GM21360 (cell line): ENCODE results near the gene SDS.

ENCODE experiments used
- ATAC-seq: cut with Tn5 transposase; IDR thresholded peaks from one replicate; pipeline ENCODE4 v1.9.1; 2021; ENCODE audit warnings: mild to moderate bottlenecking, moderate library complexity; ENCODE audit not compliant: unreplicated experiment

The SDS gene

GRCh38 chr12:113403435-113404415 lies at the start of gene SDS:
Gene SDS, minus strand, starts transcription at chr12:113403887. Its CDS starts 4,179 bp downstream, at chr12:113399708.
- no peak for ATAC-seq

GRCh38 chr12:113453330-113453729 lies 49.6 kb upstream of the SDS start:
- no peak for ATAC-seq

GRCh38 chr12:113452458-113452857 lies 48.8 kb upstream of the SDS start:
- no peak for ATAC-seq

DNA sequence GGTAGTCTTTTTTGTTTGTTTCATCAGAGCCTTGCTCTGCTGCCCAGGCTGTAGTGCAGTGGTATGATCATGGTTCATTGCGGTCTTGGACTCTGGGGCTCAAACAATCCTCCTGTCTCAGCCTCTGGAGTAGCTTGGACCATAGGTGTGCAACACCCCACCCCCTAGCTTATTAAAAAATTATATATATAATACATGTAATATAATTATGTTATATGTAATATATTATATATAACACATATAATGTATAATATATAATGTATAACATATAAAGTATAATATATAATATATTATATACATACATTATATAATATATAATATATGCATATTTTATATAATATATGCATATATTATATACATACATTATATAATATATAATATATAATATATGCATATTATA lies 46.2 kb upstream of the SDS start:
- ATAC-seq: no peak

DNA sequence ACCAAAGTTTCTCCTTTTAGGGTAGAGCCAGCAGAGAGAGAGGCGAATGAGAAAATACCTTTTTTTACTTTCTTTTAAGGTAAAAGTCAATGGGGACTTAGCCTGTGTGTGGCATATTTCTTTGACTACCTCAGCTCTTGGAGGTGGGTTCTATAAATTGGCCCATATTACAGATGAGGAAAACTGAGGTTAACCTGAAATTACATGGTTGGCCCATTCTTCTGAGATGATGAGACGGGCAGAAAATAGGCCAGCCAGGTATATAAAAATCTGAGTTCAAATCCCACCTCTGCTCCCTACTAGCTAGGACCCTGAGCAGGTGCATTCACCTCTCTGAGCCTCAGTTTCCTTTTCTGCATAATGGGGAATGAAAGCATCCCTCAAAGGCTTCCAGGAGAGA lies 45.6 kb upstream of the SDS start:
- no peak for ATAC-seq

DNA sequence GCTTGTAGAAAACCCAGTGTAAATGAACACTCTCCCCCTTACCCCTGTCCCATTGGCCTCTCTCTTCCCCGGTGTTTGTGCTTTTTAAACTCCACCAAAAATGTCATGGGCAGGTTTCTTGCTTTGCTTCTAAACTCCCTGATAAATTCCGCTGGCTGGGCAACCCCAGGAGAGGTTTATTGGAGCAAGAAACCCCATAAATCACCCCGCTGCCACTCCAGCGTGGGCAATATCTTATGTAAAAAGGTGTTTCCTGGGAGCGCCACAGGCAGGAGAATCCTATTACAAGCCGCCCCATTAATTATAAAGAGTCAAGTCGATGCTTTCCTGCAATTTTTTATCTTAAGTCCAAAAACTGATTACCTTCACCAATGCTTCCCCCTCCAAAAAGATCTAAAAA lies 45.2 kb upstream of the SDS start:
- no peak for ATAC-seq

- no peak for ATAC-seq
Observed at GRCh38 chr12:113445544-113446171, 42.0 kb upstream of the SDS start.

DNA sequence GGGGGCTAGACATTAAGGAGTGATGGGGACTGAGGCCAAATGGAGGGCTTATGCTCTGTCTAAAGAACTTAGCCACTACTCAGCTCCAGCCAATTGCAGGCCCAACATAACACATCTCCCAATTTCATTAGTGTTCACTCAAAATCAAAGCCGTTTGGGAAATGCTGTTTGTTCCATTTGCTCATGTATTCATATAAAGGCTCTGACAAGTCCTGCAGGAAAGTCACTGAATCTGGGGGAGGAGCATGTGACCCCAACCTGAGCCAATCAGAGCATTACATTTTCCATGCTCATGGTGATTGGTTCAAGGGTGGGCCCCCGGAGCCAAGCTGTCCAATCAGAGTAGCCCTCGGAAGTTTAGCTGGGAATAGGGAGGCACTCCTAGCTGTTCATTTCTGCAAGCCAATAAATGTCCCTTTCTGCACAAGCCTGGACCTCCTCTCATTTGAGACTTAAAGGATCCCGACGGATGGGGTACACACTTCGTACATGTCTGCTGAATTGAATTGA lies 39.4 kb upstream of the SDS start:
- ATAC-seq: no peak

DNA sequence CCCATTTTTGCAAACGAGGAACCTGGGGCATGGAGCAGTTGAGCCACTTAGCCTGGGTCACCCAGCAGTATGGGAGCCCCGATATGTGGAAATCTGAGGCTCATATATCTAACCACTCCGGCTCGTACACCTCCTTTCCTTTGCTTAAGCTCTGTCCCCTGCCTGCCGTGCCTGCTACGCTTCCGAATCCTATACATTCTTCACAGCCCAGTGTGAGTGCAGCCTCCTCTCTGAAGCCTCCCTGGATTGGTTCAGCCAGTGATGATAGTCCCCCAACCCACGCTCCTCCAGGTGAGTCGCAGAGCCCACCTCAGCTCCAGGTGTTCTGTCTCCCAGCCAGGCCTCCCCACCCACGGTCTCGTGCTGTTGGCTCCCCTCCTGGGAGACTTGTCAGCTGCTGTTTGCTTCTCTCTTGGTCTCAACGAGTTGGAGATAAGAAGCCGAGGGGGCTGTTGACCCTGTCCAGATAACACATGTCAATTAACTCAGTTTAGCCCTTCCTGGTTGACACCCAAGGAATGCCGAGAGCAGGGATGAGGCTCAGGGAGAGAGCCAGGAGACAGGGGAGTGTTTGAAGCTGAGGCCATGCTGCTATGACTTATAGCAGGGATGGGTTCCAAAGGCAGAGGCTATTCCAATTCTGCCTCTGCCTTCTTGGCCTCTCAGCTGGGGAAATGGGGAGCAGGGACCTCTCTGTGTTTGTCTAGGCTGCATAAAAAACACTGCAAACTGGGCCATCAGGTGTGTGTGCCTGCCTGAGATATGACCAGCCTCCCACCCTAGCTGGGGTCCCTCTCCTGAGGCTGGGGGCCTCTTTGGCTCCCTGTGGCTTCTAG lies 37.5 kb upstream of the SDS start:
- no peak for ATAC-seq

GRCh38 chr12:113440336-113440735 lies 36.6 kb upstream of the SDS start:
- no peak for ATAC-seq

DNA sequence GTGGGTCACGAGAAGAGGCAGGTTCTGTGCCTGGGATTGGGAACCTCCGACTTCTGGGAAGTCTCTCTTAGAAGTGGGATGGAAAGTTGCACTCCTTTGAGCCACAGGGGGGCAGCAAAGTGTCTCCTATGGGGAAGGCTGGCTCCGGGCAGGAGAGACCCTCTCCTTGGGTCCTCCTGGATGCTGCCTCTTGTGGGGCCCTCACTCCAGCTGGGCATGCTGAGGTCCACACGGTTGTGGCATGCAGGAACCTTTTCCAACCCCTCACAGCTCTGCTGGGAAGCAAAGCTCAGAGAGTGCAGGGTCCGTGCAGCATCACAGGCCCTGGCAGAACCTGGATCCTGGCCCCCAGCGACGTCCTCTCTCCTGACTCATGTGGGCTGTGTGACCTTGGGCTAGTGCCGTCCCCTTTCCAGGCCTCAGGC lies 35.9 kb upstream of the SDS start:
- no peak for ATAC-seq

DNA sequence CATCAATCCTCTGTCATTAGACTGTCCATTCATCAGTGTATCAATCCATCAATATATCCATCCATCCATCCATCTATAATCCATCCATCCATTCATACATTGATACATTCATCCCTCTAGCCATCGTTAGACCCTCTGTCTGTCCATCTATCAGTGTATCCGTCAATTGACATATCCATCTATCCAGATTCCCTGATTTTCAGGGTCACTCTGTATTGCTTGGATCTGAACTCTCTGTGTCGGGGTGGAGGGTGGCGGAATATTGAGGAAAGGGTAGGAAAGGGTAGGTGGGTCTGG lies 35.6 kb upstream of the SDS start:
- ATAC-seq: no peak

- ATAC-seq: no peak
Observed at GRCh38 chr12:113438523-113439300, 35.0 kb upstream of the SDS start.

DNA sequence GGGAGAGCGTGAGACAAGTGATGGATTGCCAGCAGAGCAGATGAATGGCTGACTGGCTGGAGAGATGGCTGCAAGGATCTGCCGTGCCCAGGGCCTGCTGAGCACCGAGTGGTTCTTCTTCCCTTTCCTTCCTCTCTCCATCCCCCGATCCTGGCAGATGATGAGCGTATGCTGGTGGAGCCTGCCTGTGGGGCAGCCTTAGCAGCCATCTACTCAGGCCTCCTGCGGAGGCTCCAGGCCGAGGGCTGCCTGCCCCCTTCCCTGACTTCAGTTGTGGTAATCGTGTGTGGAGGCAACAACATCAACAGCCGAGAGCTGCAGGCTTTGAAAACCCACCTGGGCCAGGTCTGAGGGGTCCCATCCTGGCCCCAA lies 34.0 kb upstream of the SDS start:
- ATAC-seq: no peak

DNA sequence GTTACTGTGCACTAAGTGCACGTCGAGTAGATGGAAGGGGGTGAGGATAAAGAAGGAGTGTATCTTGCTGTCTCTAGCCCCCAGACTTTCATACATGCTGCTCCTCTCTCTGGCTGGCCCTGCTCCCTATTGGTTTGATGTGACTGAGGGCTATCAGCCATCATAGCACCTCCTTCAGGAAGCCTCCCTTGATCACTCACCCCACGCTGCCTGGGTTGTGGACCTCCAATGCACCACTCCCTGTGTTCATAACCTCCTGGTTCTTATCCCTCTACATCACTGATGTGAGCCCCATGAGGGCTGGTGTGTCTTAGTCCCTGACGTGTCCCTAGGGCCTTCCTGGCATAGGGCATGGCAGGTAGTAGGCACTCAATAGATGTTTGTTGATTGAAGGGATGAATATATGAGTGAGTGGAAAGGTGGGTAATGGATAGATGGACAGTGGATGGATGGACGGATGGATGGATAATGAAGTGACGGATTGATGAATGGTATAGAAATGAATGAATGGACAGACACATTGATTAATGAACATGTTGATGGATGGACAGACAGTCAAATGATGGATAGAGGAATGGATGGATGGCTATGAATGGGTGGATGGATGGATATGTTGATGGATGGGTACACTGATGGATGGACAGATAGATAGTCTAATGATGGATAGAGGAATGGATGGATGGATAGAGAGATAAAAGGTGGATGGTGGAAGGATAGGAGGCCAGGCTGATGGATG lies 33.5 kb upstream of the SDS start:
- no peak for ATAC-seq

DNA sequence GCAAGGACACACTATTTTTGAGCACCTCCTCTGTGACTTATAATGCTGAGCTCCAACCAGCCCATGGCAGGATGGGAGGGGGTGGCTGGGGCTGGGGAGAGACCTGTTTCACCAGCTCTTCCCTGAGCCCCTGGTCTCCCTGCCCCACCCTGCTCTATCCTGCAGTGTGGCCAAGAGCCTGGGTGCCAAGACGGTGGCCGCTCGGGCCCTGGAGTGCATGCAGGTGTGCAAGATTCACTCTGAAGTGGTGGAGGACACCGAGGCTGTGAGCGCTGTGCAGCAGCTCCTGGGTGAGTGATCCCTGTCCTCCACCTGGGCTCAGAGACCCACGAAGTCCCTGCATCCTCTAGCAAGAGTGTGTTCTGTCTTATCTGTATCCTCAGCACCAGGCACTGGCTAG lies 32.9 kb upstream of the SDS start:
- no peak for ATAC-seq

DNA sequence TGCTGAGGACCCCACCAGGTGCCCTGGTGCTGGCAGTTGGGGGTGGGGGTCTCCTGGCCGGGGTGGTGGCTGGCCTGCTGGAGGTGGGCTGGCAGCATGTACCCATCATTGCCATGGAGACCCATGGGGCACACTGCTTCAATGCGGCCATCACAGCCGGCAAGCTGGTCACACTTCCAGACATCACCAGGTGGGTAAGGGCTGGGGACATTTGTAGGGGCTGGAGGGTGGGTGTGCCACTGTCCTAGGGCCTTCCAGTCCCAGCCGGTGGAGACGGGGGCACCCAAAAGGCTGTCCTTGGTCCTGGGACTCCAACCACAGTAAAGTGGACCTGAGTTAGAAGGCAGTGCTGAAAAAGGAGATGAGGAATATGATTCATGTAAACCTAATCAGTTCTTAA lies 31.7 kb upstream of the SDS start:
- no peak for ATAC-seq

DNA sequence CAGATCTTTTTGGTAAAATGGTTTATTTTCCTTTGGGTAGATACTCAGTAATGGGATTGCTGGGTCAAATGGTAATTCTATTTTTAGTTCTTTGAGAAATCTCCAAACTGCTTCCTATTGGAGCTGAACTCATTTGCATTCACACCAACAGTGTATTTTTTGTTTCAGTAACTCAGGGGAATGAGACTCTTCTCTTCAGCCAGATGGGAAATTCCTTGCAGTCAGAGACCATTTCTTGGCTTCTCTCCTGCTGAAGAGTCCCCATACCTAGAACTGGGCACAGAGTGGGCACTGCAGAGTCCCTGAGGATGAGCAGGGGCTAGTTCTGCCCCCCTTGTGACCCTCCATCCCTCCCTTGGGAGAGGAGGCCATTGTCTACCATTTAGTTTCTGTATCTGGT lies 29.3 kb upstream of the SDS start:
- ATAC-seq: no peak

GRCh38 chr12:113428482-113428881 lies 24.8 kb upstream of the SDS start:
- no peak for ATAC-seq

- no peak for ATAC-seq
Observed at GRCh38 chr12:113427882-113428281, 24.2 kb upstream of the SDS start.
